H9 (cell line): Measurements from ENCODE around the gene TRIM17. TPM values are rescaled to one million over a fixed set of nuclear protein-coding genes. Genes with fewer than 3 reads are reported as not detected.

Source experiments
- DNase-seq: peaks from one replicate; pipeline ENCODE4 v3.0.0-alpha.2; 2017
- H2AFZ ChIP-seq: one replicate; pipeline ENCODE4 v1.6.1; 2013; ENCODE audit warnings: mild to moderate bottlenecking, low read length, control low read depth, moderate library complexity
- H2AK5ac ChIP-seq: 2 replicates; pipeline ENCODE4 v1.6.1; 2013; ENCODE audit warnings: low read length, control low read depth, mixed read lengths; ENCODE audit not compliant: insufficient read length
- H2BK120ac ChIP-seq: one replicate; pipeline ENCODE4 v1.6.1; 2013; ENCODE audit warnings: low read depth, mild to moderate bottlenecking, low read length, control low read depth, inconsistent platforms; ENCODE audit not compliant: poor library complexity, severe bottlenecking
- H2BK12ac ChIP-seq: 2 replicates; pipeline ENCODE4 v1.6.1; 2013; ENCODE audit warnings: low read length, control low read depth, mixed read lengths, low read depth; ENCODE audit not compliant: insufficient read length
- H2BK15ac ChIP-seq: 2 replicates; pipeline ENCODE4 v1.6.1; 2013; ENCODE audit warnings: low read depth, low read length, control low read depth
- H2BK20ac ChIP-seq: one replicate; pipeline ENCODE4 v1.6.1; 2013; ENCODE audit warnings: low read depth, mild to moderate bottlenecking, low read length, control low read depth, inconsistent platforms; ENCODE audit not compliant: poor library complexity, severe bottlenecking
- H2BK5ac ChIP-seq: 2 replicates; pipeline ENCODE4 v1.6.1; 2013; ENCODE audit warnings: low read length, control low read depth, mixed read lengths; ENCODE audit not compliant: insufficient read length
- H3K14ac ChIP-seq: 2 replicates; pipeline ENCODE4 v1.6.1; 2013; ENCODE audit warnings: low read length, control low read depth; ENCODE audit not compliant: insufficient read depth
- H3K18ac ChIP-seq: 2 replicates; pipeline ENCODE4 v1.6.1; 2013; ENCODE audit warnings: low read depth, mild to moderate bottlenecking, mixed read lengths, low read length, control low read depth; ENCODE audit not compliant: insufficient read length
- H3K23ac ChIP-seq: 2 replicates; pipeline ENCODE4 v1.6.1; 2013; ENCODE audit warnings: low read length, control low read depth, mixed read lengths, low read depth; ENCODE audit not compliant: insufficient read length
- H3K23me2 ChIP-seq: 2 replicates; pipeline ENCODE4 v1.6.1; 2013; ENCODE audit warnings: low read depth, mild to moderate bottlenecking, mixed read lengths, low read length, control low read depth; ENCODE audit not compliant: insufficient read length, poor library complexity, severe bottlenecking
- H3K27ac ChIP-seq: 2 replicates; pipeline ENCODE4 v1.5.1; 2013; ENCODE audit warnings: low read length, control low read depth, mixed read lengths, low read depth; ENCODE audit not compliant: insufficient read length
- H3K27me3 ChIP-seq: 2 replicates; pipeline ENCODE4 v1.6.1; 2013; ENCODE audit warnings: low read length, control low read depth, inconsistent platforms; ENCODE audit not compliant: insufficient read depth
- H3K4ac ChIP-seq: 2 replicates; pipeline ENCODE4 v1.6.1; 2013; ENCODE audit warnings: low read depth, mild to moderate bottlenecking, control low read depth, inconsistent platforms, low read length, moderate library complexity
- H3K4me1 ChIP-seq: 2 replicates; pipeline ENCODE4 v1.6.1; 2013; ENCODE audit warnings: low read length, control low read depth, inconsistent platforms; ENCODE audit not compliant: insufficient read depth
- H3K4me2 ChIP-seq: 2 replicates; pipeline ENCODE4 v1.6.1; 2013; ENCODE audit warnings: low read length, control low read depth, mixed read lengths; ENCODE audit not compliant: insufficient read length, insufficient read depth
- H3K56ac ChIP-seq: 2 replicates; pipeline ENCODE4 v1.6.1; 2013; ENCODE audit warnings: low read depth, mild to moderate bottlenecking, mixed read lengths, low read length, control low read depth; ENCODE audit not compliant: insufficient read length
- H3K79me1 ChIP-seq: 2 replicates; pipeline ENCODE4 v1.6.1; 2013; ENCODE audit warnings: low read depth, mild to moderate bottlenecking, moderate library complexity, low read length, control low read depth, inconsistent platforms; ENCODE audit not compliant: insufficient read depth, poor library complexity, severe bottlenecking
- H3K79me2 ChIP-seq: 2 replicates; pipeline ENCODE4 v1.6.1; 2013; ENCODE audit warnings: low read length, control low read depth, inconsistent platforms; ENCODE audit not compliant: insufficient read depth
- H3K9ac ChIP-seq: 2 replicates; pipeline ENCODE4 v1.6.1; 2013; ENCODE audit warnings: low read length, control low read depth, mixed read lengths; ENCODE audit not compliant: insufficient read length; ENCODE audit errors: extremely low read depth
- H3K9me3 ChIP-seq: one replicate; pipeline ENCODE4 v1.6.1; 2013; ENCODE audit warnings: low read depth, low read length, inconsistent platforms; ENCODE audit not compliant: control insufficient read depth
- H3T11ph ChIP-seq: one replicate; pipeline ENCODE4 v1.6.1; 2013; ENCODE audit warnings: mild to moderate bottlenecking, low read length, control low read depth, inconsistent platforms
- H4K20me1 ChIP-seq: one replicate; pipeline ENCODE4 v1.6.1; 2013; ENCODE audit not compliant: control insufficient read depth, insufficient read length, insufficient read depth
- H4K5ac ChIP-seq: 2 replicates; pipeline ENCODE4 v1.6.1; 2013; ENCODE audit warnings: low read depth, mild to moderate bottlenecking, mixed read lengths, low read length, control low read depth; ENCODE audit not compliant: insufficient read length
- H4K8ac ChIP-seq: replicated peaks from 2 replicates; pipeline ENCODE4 v1.6.1; 2013; ENCODE audit warnings: low read length, control low read depth, mixed read lengths, low read depth; ENCODE audit not compliant: insufficient read length
- H4K91ac ChIP-seq: 2 replicates; pipeline ENCODE4 v1.6.1; 2013; ENCODE audit warnings: low read depth, mild to moderate bottlenecking, moderate library complexity, mixed read lengths, low read length, control low read depth; ENCODE audit not compliant: insufficient read length
- H3K27ac Mint-ChIP-seq, 3 experiments: 2 replicates in 2 of 3; 3 replicates in 1 of 3; pipeline ENCODE4 v1.8.0; 2020 to 2021; ENCODE audit warnings: mixed read lengths in 3 of 3, mild to moderate bottlenecking in 1 of 3, moderate library complexity in 1 of 3
- H3K27me3 Mint-ChIP-seq: 2 replicates; pipeline ENCODE4 v1.8.0; 2021; ENCODE audit warnings: low read depth, mild to moderate bottlenecking, moderate library complexity, mixed read lengths
- H3K36me3 Mint-ChIP-seq, 3 experiments: 2 replicates in 2 of 3; 3 replicates in 1 of 3; pipeline ENCODE4 v1.8.0; 2020 to 2021; ENCODE audit warnings: low read depth in 3 of 3, mixed read lengths in 3 of 3; ENCODE audit not compliant: insufficient read depth in 1 of 3
- H3K4me1 Mint-ChIP-seq, 2 experiments: 2 replicates each; pipeline ENCODE4 v1.8.0; 2020; ENCODE audit warnings: mixed read lengths in 2 of 2
- H3K4me3 Mint-ChIP-seq, 2 experiments: 2 replicates in 1 of 2; 3 replicates in 1 of 2; pipeline ENCODE4 v1.8.0; 2020 to 2021; ENCODE audit warnings: mild to moderate bottlenecking in 2 of 2, mixed read lengths in 2 of 2, moderate library complexity in 1 of 2
- H3K9me3 Mint-ChIP-seq, 2 experiments: 2 replicates in 1 of 2; 3 replicates in 1 of 2; pipeline ENCODE4 v1.8.0; 2020; ENCODE audit warnings: mild to moderate bottlenecking in 2 of 2, mixed read lengths in 2 of 2, moderate library complexity in 1 of 2
- whole genome bisulfite sequencing: extraction: QIAGEN DNeasy Blood & Tissue Kit; methylation state at CpG from one replicate; pipeline ENCODE4 v1.1.7; 2013; ENCODE audit warnings: missing lambda C conversion rate, low lambda C conversion rate, mixed read lengths; ENCODE audit not compliant: insufficient read length; ENCODE audit errors: extremely low coverage; 5-methylcytosine and 5-hydroxymethylcytosine counted together
- total RNA-seq: library from RNA; stranded (reverse); gene quantifications from 2 replicates; pipeline ENCODE4 v1.2.1, GENCODE V29; 2021
- TF ChIP-seq, protein P1 (sequence below): fragments of 200-600 bp; sonication (generic); conservative IDR thresholded peaks from 3 replicates; pipeline ENCODE4 v1.8.0; 2021; ENCODE audit warnings: antibody characterized with exemption, mild to moderate bottlenecking

Gene TRIM17
- total RNA-seq, 1 experiment from 2014 or later = 2.8 TPM

DNA sequence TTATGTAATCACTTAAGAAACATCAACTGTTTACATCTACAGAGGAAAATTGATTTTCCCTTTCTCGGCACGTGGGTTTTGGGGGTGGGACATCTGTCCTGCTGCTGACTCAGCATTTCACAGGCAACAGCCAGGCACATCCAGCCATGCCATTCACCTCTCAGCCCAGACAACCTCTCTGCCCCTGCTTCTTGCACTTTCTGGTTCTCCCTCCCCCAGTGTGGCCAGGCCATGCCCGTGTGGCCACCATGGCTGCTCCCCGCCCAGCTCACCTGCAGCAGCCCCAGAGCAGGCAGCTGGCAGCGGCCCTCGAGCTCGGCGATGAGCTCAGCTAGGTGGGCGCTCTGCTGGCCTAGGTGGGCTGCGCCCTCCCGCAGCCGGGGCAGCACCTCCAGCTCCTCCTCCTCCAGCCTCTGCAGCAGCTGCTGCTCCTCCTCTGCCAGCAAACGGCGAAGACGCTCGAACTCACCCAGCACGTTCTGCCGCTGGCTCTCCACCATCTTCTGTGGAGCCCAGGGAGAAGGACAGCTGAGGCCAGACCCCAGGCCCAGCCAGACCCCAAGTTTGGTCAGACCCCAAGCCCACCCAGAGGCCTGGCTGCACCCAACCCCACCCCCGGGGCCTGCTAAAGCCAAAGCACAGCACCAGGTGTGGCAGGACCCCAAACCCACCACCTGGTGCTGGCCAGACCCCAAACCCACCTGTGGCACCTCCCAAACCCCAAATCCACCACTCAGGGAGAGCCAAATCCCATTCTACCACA, 15.8 kb downstream of the TRIM17 start:
- WGBS = no CpG with 5 or more reads among the region's 19 CpGs
- no peak overlapping the region for H2BK120ac ChIP-seq
- H2BK20ac ChIP-seq = no peak overlapping the region
- peaks cover 50 to 70% (median 70%) of the 10 kb centered on the region in 3 experiments for H3K36me3 Mint-ChIP-seq
- H3K9ac ChIP-seq = no peak overlapping the region
- H4K20me1 ChIP-seq = peaks cover 2% of the 10 kb centered on the region
- no peak overlapping the region for H2AFZ ChIP-seq
- H2BK5ac ChIP-seq = no peak overlapping the region
- no peak overlapping the region for H4K91ac ChIP-seq
- H3K56ac ChIP-seq = no peak overlapping the region
- H2BK15ac ChIP-seq = no peak overlapping the region
- no peaks in the 10 kb centered on the region for H3K9me3 Mint-ChIP-seq
- H3K18ac ChIP-seq = no peak overlapping the region
- peak; percentile 23 for DNase-seq
- no peak overlapping the region for H3K4ac ChIP-seq
- no peak overlapping the region for H3K14ac ChIP-seq
- H4K5ac ChIP-seq = no peak overlapping the region
- H4K8ac ChIP-seq = no peak overlapping the region
- peaks cover 16% of the 10 kb centered on the region for H3K79me1 ChIP-seq
- no peak overlapping the region for H3K4me3 Mint-ChIP-seq
- H3K4me1 ChIP-seq = 0 out of 2 replicates have a peak, but pooled peaks cover 5% of the 10 kb centered on the region
- no peak overlapping the region for H3K23ac ChIP-seq
- H3K4me2 ChIP-seq = no peak overlapping the region
- no peak overlapping the region for H3T11ph ChIP-seq
- peaks cover 23% of the 10 kb centered on the region for H3K79me2 ChIP-seq
- H2BK12ac ChIP-seq = no peak overlapping the region
- H3K27ac Mint-ChIP-seq = peak overlapping the region in 2 of 3 experiments; percentile 44 to 77; a peak in 2 of 7 replicates
- TF ChIP-seq, protein P1, sequence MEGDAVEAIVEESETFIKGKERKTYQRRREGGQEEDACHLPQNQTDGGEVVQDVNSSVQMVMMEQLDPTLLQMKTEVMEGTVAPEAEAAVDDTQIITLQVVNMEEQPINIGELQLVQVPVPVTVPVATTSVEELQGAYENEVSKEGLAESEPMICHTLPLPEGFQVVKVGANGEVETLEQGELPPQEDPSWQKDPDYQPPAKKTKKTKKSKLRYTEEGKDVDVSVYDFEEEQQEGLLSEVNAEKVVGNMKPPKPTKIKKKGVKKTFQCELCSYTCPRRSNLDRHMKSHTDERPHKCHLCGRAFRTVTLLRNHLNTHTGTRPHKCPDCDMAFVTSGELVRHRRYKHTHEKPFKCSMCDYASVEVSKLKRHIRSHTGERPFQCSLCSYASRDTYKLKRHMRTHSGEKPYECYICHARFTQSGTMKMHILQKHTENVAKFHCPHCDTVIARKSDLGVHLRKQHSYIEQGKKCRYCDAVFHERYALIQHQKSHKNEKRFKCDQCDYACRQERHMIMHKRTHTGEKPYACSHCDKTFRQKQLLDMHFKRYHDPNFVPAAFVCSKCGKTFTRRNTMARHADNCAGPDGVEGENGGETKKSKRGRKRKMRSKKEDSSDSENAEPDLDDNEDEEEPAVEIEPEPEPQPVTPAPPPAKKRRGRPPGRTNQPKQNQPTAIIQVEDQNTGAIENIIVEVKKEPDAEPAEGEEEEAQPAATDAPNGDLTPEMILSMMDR = no peak
- H3K9me3 ChIP-seq = no peaks in the 10 kb centered on the region
- no peak overlapping the region for H3K27ac ChIP-seq
- H2AK5ac ChIP-seq = no peak overlapping the region
- no peaks in the 10 kb centered on the region for H3K27me3 Mint-ChIP-seq
- peaks cover 7% of the 10 kb centered on the region for H3K23me2 ChIP-seq
- peaks cover 10 to 19% of the 10 kb centered on the region in 2 experiments for H3K4me1 Mint-ChIP-seq
- H3K27me3 ChIP-seq = no peaks in the 10 kb centered on the region
